ENCODE results near the gene MEGF11.

GRCh38 chr15:66050264-66050663 lies 203.3 kb downstream of the MEGF11 start:
- no peak for TF ChIP-seq CTCF (tag by site-specific recombination; IDR thresholded peaks at IDR 0.05)
- TF ChIP-seq ZSCAN4 (tag by site-specific recombination; IDR thresholded peaks at IDR 0.05) = no peak
- no peak for TF ChIP-seq ZNF10 (tag by site-specific recombination; IDR thresholded peaks at IDR 0.05)
- no peak for TF ChIP-seq ELK4 (IDR thresholded peaks at IDR 0.05; ENCODE audit: borderline replicate concordance, low read depth, low read length)
